Fibroblast of the aortic adventitia (primary cell): ENCODE measurements around the gene PRDM16. TPM values are rescaled to one million over a fixed set of nuclear protein-coding genes. Genes with fewer than 3 reads are reported as not detected.

Experiments
- DNase-seq: peaks from one replicate; pipeline ENCODE4 v3.0.0-alpha.2; 2010; ENCODE audit warnings: low read depth
- H3K4me3 ChIP-seq: 2 replicates; pipeline ENCODE4 v1.5.1; 2011; ENCODE audit warnings: low read depth, mild to moderate bottlenecking, control low read depth, low read length, moderate library complexity
- total RNA-seq: library from RNA; depleted of rRNA; stranded (reverse); fragments of >200 nt; gene quantifications from 2 replicates; pipeline ENCODE4 v1.2.3, GENCODE V29; 2012; ENCODE audit warnings: low replicate concordance
- TF ChIP-seq, protein P1 (sequence below): IDR thresholded peaks from 2 replicates; pipeline ENCODE4 v1.5.1; 2011; ENCODE audit warnings: mild to moderate bottlenecking, low read length, control low read depth, inconsistent platforms; ENCODE audit not compliant: insufficient read depth

The PRDM16 gene
- total RNA-seq, 1 donor, result 11.3 TPM

DNA sequence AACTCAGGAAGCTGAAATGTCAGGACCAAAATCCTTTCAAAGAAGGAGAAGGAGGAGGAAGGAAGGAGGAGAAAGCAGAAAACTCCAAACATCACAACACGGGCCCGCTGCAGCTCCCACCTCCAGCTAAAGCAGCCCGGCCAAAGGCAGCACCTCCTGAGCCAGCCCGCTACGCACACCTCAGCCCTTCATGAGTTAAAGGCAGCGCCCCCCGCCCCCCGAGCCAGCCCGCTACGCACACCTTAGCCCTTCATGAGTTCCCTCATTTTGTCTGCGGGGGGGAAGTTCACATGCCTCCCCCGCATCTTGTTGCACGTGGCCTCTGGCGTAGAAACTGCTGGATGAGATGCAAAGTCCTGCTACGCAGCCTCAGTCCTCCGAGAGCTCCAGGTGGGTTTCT lies 294.8 kb downstream of the PRDM16 start:
- no peak for DNase-seq
- H3K4me3 ChIP-seq, result no peak overlapping the region
- TF ChIP-seq, protein P1, sequence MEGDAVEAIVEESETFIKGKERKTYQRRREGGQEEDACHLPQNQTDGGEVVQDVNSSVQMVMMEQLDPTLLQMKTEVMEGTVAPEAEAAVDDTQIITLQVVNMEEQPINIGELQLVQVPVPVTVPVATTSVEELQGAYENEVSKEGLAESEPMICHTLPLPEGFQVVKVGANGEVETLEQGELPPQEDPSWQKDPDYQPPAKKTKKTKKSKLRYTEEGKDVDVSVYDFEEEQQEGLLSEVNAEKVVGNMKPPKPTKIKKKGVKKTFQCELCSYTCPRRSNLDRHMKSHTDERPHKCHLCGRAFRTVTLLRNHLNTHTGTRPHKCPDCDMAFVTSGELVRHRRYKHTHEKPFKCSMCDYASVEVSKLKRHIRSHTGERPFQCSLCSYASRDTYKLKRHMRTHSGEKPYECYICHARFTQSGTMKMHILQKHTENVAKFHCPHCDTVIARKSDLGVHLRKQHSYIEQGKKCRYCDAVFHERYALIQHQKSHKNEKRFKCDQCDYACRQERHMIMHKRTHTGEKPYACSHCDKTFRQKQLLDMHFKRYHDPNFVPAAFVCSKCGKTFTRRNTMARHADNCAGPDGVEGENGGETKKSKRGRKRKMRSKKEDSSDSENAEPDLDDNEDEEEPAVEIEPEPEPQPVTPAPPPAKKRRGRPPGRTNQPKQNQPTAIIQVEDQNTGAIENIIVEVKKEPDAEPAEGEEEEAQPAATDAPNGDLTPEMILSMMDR, result no peak

GRCh38 chr1:3364551-3364950 lies 295.5 kb downstream of the PRDM16 start:
- no peak overlapping the region for H3K4me3 ChIP-seq
- no peak for DNase-seq
- TF ChIP-seq, protein P1, result no peak

DNA sequence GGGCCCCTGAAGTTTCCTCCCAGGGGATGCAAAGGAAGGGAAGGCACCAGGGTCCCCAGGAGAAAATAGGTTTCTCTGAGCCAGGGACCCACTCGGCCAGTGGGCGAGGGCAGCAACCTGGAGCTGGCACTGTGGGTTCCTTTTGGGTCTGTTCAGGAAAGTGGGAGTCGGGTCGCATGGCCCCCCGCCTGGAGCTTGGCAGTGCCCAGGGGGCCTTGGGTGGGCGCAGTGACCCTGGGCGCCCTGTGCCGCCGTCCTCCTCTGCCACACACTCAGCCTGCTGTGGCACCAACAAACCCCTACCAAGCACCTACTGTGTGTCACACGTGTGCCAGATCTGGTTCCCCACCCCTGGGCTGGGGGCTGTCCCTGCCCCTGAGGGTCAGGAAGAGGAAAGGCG lies 296.0 kb downstream of the PRDM16 start:
- H3K4me3 ChIP-seq, result no peak overlapping the region
- DNase-seq, result no peak
- TF ChIP-seq, protein P1, result no peak

GRCh38 chr1:3365523-3366125 lies 296.6 kb downstream of the PRDM16 start:
- DNase-seq, result no peak
- no peak overlapping the region for H3K4me3 ChIP-seq
- TF ChIP-seq, protein P1, result no peak

DNA sequence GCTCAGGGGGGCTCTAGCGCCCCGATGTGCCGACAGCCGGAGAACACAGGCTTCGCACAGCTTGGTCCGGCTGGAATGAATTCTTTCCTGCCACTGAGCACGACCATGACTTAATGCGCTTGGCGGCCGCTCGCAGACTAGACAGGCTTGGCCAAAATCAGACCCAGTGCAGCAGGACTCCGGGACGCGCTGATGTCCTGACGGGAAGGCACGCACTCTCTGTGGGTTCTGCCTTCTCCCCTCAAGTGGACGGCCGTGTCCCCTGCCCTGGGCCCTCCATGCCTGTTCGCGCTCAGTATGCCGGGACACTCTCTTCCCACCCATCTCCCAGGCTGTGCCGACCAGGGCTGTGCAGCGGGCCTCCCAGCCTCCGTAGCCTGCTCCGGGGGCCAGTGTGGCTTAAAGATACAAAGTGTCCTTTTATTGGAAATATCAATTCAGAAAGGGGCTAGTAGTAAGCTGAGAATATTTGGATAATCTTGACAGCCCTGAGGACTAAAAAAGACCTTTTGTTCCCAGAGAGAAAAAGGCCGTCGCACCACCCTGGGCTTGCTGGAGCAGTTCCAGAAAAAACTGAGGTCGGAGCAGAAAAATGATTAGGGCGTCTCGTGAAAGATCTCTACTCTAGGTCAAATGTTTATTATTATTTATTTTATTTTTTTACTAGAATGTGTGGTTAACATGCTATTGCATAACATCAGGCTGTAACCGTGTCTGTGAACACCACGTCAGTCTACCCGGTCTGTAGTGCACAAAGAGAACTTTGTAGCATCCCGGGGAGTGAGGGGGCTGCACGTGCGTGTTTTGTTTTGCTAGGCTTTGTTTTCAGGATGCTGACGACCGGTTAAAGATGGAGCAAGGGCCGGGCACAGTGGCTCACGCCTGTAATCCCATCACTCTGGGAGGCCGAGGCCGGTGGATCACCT lies 297.4 kb downstream of the PRDM16 start:
- DNase-seq, result peak; percentile 53
- TF ChIP-seq, protein P1, result no peak

DNA sequence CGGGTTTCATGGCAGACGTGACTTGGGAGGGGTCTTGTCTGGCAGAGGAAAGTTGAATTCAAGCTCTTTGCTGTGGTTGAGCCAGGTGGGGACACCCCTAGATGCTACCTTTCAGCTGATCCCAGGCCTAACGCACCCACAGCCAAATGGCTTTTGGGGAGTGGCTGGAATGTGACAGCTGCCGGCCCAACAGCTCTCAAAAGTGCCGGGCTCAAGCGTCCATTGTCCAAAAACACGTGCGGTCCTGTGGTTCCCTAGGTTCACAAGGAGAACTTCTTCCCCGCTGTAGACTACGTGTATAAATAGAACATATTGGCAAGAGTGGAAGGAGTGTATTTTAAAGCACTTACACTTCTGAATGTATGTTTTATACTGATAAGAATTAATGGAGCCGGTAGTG lies 298.4 kb downstream of the PRDM16 start:
- no peak overlapping the region for H3K4me3 ChIP-seq
- no peak for DNase-seq
- TF ChIP-seq, protein P1, result no peak

More for the DNA sequence above, 297.4 kb downstream of the PRDM16 start:
- H3K4me3 ChIP-seq, result no peak overlapping the region
